Measurements from ENCODE around the gene EVPLL.
"Not testable (repeated sequence)": the region's sequence is repeated elsewhere in the genome, so short reads cannot be mapped to it uniquely, and the experiment has no call there.

The EVPLL gene

DNA sequence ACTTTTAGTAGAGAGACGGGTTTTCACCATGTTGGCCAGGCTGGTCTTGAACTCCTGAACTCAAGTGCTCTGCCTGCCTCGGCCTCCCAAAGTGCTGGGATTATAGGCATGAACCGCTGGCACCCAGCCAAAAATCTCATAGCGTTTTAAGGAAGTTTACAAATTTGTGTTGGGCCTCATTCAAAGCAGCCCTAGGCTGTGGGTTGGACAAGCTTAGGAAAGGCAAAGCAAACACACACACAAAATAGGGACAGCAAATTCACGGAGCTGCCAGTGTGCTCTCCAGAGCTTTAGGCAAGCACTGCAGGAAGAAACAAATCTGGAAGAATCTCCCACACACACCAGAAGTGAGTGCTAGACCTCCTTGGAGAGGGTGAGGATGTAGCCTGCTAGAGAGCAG, 25.6 kb downstream of the EVPLL start:
- not testable (repeated sequence) for DNase-seq (ENCODE audit: low read depth); H3K4me3 ChIP-seq (ENCODE audit: low read length)

DNA sequence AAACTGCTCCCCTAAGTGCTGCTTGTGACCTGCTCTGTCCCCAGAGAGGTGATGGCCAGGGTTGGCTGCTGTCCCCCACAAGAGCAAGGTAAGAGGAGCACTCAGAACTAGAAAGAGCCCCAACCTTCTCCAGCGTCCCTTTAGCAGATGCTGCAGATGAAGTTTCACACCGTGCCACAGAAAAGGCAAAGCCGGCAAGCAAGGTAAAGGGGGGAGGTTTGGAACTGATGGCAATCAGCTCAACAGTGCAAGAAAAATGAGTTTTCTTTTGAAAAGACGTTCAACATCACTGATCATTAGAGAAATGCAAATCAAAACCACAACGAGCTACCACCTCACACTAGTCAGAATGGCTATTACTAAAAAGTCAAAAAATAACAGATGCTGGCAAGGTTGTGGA, 26.0 kb downstream of the EVPLL start:
- not testable (repeated sequence) for DNase-seq (ENCODE audit: low read depth); H3K4me3 ChIP-seq (ENCODE audit: low read length)

DNA sequence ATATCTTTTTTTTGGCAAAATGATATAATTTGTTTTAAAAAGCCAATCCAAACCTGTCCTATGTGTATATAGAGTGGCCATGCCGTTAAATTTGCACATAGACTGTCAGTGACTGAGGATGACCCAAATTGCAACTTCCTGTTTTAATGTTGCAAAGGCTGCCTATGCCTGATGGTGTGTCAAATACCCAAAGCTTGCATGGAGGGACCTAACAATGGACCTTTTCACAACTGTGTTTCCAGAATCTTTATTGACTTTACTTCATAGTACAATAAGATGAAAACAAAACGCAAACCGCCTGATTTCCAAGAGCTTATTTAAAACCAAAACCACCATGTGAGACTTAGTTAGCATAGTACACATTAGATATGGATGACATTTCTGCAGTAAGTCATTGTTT, 31.3 kb downstream of the EVPLL start:
- H3K4me3 ChIP-seq (ENCODE audit: low read length); DNase-seq (ENCODE audit: low read depth): not testable (repeated sequence)

DNA sequence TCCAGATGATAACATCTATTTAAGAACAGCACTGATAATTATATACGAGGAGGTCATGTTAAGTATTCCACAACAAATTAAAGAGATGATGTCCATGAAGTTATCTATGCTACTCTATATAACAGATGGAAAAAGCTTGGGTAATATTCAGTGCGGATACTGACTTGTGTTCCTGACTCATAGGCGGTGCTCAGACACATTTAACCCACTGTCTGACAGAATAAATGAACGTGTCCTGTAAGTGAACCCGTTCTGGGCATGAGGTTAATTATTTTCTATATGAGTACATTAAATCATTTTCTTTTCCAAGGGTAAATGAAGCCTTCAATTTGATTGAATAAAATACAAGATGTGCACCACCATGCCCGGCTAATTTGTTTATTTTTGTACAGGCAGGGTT, 31.7 kb downstream of the EVPLL start:
- not testable (repeated sequence) for DNase-seq (ENCODE audit: low read depth); H3K4me3 ChIP-seq (ENCODE audit: low read length)

DNA sequence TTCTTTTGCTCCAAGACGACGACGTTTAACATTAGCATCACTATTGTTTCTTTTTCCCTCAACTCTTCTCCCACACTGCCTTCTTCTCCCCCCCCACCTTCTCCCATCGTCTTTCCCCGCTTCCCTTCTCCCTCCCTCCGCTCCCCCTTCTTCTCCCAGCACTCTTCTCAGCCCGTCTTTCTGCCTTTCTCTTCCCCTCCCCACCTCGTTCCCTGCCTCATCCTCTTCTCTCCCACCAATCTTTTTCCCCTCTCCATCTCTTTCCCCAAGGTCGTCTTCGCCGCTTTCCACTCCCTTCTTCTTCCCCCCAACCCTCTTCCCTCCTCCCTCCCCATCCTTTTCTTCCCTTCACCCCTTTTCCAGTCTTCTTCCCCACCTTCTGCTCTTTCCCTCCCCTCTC, 33.2 kb downstream of the EVPLL start:
- not testable (repeated sequence) for DNase-seq (ENCODE audit: low read depth)
- H3K4me3 ChIP-seq (ENCODE audit: low read length), result peak overlapping the region; percentile 37

DNA sequence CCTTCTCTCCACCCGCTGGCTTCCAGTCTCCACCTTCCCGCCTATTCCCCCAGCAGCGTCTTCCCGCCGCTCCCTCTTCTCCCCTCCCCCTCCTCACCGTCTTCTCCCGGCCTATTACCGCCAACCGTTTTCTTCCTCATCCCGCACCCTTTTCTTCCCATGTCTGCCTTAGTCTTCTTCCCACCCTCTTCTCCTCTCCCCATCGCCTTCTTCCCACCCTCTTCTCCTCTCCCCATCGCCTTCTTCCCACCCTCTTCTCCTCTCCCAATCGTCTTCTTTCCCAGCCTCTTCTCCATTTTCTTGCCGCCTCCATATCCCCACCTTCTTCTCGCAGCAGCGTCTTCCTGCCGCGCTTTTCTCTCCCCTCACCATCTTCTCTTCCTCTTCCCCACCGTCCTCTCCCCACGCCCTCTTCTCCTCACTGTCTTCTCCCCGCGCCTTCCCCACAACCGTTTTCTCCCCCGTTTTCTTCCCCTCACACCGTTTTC, 33.8 kb downstream of the EVPLL start:
- H3K4me3 ChIP-seq (ENCODE audit: low read length), result peak overlapping the region; percentile 57

DNA sequence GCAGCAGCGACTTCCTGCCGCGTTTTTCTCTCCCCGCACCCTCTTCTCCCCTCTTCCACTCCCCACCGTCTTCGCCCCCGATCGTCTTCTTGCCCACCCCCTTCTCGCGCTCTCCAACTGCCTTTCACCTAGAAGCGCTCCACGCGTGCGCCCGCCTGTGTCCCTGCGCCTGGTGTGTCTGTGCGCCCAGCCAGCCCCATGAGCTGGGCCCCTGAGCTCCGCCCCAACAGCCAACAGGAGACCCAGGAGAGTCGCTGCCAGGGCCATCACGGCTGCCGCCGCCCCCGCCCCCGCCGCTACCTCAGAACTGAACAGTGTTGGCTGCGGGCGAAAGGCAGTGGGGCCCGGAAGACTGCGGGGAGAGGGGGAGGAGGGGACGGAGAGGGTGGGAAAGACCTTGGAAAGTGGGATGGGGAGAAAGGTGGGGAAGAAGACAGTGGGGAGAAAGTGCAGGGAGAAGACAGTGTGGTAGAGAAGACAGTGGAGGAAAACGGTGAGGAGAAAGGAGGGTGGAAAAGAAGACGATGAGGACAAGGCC, 34.5 kb downstream of the EVPLL start:
- not testable (repeated sequence) for DNase-seq (ENCODE audit: low read depth); H3K4me3 ChIP-seq (ENCODE audit: low read length)

More for the DNA sequence above, 33.8 kb downstream of the EVPLL start:
- not testable (repeated sequence) for DNase-seq (ENCODE audit: low read depth)

DNA sequence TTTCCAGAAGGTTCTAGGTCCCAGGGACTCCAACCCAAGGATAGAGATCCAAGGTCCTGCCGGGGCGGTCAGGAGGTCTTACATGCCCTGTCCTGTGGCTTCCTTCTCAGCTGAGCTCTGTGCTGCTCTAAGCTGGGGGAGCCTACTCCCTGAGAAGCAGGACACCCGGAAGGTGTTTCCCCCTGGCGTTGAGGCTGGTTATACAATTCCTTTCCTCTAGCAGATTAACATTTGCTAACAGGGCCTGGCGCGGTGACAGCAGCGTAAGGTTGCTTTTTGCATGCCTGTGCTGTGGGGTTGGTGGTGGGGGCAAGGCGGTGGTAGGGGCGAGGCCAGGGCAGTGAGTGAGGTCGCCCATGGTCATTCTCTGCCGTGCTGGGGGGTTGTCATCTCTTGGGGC, 43.9 kb downstream of the EVPLL start:
- DNase-seq (ENCODE audit: low read depth); H3K4me3 ChIP-seq (ENCODE audit: low read length): not testable (repeated sequence)
- TF ChIP-seq, protein P1, sequence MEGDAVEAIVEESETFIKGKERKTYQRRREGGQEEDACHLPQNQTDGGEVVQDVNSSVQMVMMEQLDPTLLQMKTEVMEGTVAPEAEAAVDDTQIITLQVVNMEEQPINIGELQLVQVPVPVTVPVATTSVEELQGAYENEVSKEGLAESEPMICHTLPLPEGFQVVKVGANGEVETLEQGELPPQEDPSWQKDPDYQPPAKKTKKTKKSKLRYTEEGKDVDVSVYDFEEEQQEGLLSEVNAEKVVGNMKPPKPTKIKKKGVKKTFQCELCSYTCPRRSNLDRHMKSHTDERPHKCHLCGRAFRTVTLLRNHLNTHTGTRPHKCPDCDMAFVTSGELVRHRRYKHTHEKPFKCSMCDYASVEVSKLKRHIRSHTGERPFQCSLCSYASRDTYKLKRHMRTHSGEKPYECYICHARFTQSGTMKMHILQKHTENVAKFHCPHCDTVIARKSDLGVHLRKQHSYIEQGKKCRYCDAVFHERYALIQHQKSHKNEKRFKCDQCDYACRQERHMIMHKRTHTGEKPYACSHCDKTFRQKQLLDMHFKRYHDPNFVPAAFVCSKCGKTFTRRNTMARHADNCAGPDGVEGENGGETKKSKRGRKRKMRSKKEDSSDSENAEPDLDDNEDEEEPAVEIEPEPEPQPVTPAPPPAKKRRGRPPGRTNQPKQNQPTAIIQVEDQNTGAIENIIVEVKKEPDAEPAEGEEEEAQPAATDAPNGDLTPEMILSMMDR (conservative IDR thresholded peaks at IDR 0.05; ENCODE audit: low read depth, low read length), result peak; percentile 7

DNA sequence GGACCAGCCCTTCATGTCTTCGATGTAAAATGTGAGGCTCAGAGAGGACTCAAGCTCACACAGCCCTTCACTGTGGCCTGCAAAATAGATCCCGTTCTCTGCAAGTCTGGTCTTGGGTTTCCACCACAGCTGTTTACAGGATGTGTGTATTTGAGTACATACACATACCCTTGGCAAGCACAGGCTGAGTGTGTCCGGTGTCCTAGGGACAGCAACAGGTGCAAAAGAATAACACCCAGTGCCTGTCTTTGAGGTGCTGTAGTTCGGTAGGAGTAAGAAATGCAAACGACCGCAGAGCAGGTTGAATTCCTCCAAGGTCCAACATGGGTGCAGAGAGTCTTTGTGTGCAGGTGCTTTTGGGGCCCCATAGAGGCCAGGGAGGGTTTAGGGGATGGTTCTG, 44.9 kb downstream of the EVPLL start:
- not testable (repeated sequence) for DNase-seq (ENCODE audit: low read depth); H3K4me3 ChIP-seq (ENCODE audit: low read length)

DNA sequence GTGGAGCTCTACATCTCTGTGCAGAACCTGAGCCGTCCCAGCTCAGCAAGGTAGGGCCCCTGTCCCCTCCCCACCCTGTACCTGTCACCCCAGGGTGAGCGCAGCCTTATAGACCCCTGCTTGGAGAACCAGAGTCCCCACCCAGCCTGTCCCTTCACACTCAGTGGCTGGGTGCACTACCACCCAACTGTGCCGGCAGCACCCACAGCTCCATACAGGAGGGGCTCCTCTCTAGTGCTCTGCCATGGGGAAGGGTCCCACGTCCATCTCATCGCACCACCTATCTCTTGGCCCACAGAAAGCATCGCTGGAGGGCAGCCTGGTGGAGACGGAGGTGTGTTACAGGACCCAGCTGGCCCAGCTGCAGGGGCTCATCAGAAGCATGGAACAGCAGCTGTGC, 45.4 kb downstream of the EVPLL start:
- H3K4me3 ChIP-seq (ENCODE audit: low read length); DNase-seq (ENCODE audit: low read depth): not testable (repeated sequence)

DNA sequence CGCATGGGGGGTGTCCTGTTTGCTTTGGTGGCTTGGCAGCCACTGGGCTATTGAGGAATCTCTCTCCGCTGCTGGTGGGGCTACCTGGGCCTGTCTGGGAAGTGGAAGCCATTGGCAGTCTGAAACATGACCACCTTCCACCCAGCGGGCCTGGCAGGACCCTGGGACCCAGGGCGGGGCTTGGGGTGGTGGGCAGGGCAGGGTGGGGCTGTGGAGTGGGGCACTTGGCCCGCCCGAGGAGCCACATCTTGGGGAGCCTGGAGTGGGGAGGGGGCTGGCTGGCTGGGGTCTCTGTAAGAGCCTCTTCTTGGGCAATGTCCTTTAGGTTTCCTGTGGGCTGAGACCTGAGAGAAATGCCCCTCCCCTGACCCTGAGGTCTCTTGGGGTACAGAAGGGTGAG, 48.0 kb downstream of the EVPLL start:
- not testable (repeated sequence) for H3K4me3 ChIP-seq (ENCODE audit: low read length); DNase-seq (ENCODE audit: low read depth)

DNA sequence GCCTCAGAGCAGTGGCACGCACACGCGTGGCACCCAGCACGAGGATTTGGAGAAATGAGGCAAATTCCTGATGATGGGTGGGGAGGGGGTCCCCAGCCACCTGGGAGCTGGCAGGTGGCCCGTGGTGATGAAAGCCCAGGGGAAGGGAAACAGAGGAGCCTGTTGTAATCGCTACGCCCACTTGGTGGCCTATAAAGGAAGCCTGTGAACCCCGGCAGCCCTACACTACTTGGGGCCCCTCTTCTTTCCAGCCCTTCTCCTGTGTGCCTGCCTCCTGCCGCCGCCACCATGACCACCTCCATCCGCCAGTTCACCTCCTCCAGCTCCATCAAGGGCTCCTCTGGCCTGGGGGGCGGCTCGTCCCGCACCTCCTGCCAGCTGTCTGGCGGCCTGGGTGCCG, 49.1 kb downstream of the EVPLL start:
- DNase-seq (ENCODE audit: low read depth); H3K4me3 ChIP-seq (ENCODE audit: low read length): not testable (repeated sequence)

DNA sequence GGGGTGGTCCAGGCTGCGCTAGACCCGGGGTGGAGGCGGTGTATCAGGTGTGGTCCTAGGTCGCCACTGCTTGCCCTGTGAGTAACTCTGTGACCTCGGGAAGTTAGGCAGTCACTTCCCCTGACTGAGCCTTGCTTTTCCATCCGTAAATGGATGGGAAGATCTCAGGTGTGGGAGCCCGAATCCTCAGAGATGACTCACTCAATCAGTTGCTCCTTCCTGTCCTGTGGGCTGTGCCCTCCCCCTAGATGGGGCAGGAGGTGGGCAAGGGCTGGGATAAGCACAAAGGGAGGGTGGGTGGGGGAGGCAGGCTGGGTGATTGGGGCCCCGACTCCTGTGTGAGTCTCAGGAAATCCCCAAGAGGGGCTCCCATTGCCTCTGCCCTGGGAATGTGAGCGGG, 54.6 kb downstream of the EVPLL start:
- not testable (repeated sequence) for DNase-seq (ENCODE audit: low read depth); H3K4me3 ChIP-seq (ENCODE audit: low read length)
